Loucy (cell line): ENCODE results near the gene GALM.

Experiments used
- H2AFZ ChIP-seq: fragments of 200-600 bp; sonication (generic); 2 replicates; pipeline ENCODE4 v1.6.0; 2016; ENCODE audit warnings: antibody characterized with exemption, mild to moderate bottlenecking, low read length, moderate library complexity
- H3F3A ChIP-seq: fragments of 200-600 bp; 2 replicates; pipeline ENCODE4 v1.6.0; 2016; ENCODE audit warnings: antibody characterized with exemption, low read depth, mild to moderate bottlenecking
- H3K27me3 ChIP-seq: fragments of 200-600 bp; sonication (generic); 2 replicates; pipeline ENCODE4 v1.6.1; 2014; ENCODE audit warnings: low read length, mild to moderate bottlenecking; ENCODE audit not compliant: insufficient read depth, poor library complexity, severe bottlenecking
- H3K36me3 ChIP-seq: fragments of 200-600 bp; sonication (generic); 2 replicates; pipeline ENCODE4 v1.6.1; 2016; ENCODE audit warnings: low read length; ENCODE audit not compliant: insufficient read depth
- H3K4me1 ChIP-seq: fragments of 200-600 bp; sonication (generic); 2 replicates; pipeline ENCODE4 v1.5.1; 2014; ENCODE audit warnings: low read length, mild to moderate bottlenecking; ENCODE audit not compliant: insufficient read depth, poor library complexity, severe bottlenecking
- H3K4me2 ChIP-seq: fragments of 200-600 bp; sonication (generic); 2 replicates; pipeline ENCODE4 v1.6.0; 2014; ENCODE audit warnings: antibody characterized with exemption, low read length, low read depth, mild to moderate bottlenecking; ENCODE audit not compliant: poor library complexity, severe bottlenecking
- H3K4me3 ChIP-seq: fragments of 200-600 bp; sonication (generic); 2 replicates; pipeline ENCODE4 v1.5.1; 2014; ENCODE audit warnings: low read length, mild to moderate bottlenecking, mixed read lengths; ENCODE audit not compliant: poor library complexity, severe bottlenecking
- H3K79me2 ChIP-seq: fragments of 200-600 bp; sonication (generic); 2 replicates; pipeline ENCODE4 v1.6.1; 2014; ENCODE audit warnings: low read length; ENCODE audit not compliant: insufficient read depth
- H3K9ac ChIP-seq: fragments of 200-600 bp; sonication (generic); 2 replicates; pipeline ENCODE4 v1.6.0; 2014; ENCODE audit warnings: mild to moderate bottlenecking, low read depth, low read length, moderate library complexity; ENCODE audit not compliant: poor library complexity, severe bottlenecking
- H3K9me2 ChIP-seq: fragments of 200-600 bp; sonication (generic); replicated peaks from 2 replicates; pipeline ENCODE4 v1.6.1; 2016; ENCODE audit warnings: low read depth, low read length, mixed read lengths
- H3K9me3 ChIP-seq: fragments of 200-600 bp; sonication (generic); 2 replicates; pipeline ENCODE4 v1.6.1; 2014; ENCODE audit warnings: mild to moderate bottlenecking, antibody characterized with exemption, low read length, low read depth; ENCODE audit not compliant: insufficient read depth
- H4K20me1 ChIP-seq: fragments of 200-600 bp; sonication (generic); 2 replicates; pipeline ENCODE4 v1.6.0; 2014; ENCODE audit warnings: antibody characterized with exemption, low read length, mild to moderate bottlenecking; ENCODE audit not compliant: insufficient read depth, poor library complexity, severe bottlenecking
- CTCF ChIP-seq: fragments of 200-600 bp; sonication (generic); conservative IDR thresholded peaks from 2 replicates; pipeline ENCODE4 v1.5.1; 2014; ENCODE audit warnings: mild to moderate bottlenecking, antibody characterized with exemption, low read length
- EZH2phosphoT487 ChIP-seq: fragments of 200-600 bp; IDR thresholded peaks from 2 replicates; pipeline ENCODE4 v1.6.1; 2018; ENCODE audit warnings: antibody characterized with exemption, mild to moderate bottlenecking, moderate library complexity, borderline replicate concordance

Gene GALM

GRCh38 chr2:38620282-38620977 lies 45.5 kb upstream of the GALM start:
- H4K20me1 ChIP-seq: no peaks in the 10 kb centered on the region
- H3K9me3 ChIP-seq: no peaks in the 10 kb centered on the region
- H3K79me2 ChIP-seq: no peaks in the 10 kb centered on the region
- H3K4me1 ChIP-seq: peaks cover 18% of the 10 kb centered on the region
- no peak overlapping the region for H2AFZ ChIP-seq
- H3K36me3 ChIP-seq: no peaks in the 10 kb centered on the region
- no peaks in the 10 kb centered on the region for H3K9me2 ChIP-seq
- no peak overlapping the region for H3K4me3 ChIP-seq
- no peak for TF ChIP-seq CTCF
- TF ChIP-seq EZH2phosphoT487: no peak
- no peaks in the 10 kb centered on the region for H3F3A ChIP-seq
- no peak overlapping the region for H3K4me2 ChIP-seq
- H3K27me3 ChIP-seq: no peaks in the 10 kb centered on the region
- H3K9ac ChIP-seq: no peak overlapping the region

- H3K9ac ChIP-seq: no peak overlapping the region
- no peaks in the 10 kb centered on the region for H3K79me2 ChIP-seq
- no peaks in the 10 kb centered on the region for H4K20me1 ChIP-seq
- H3K9me3 ChIP-seq: no peaks in the 10 kb centered on the region
- no peaks in the 10 kb centered on the region for H3F3A ChIP-seq
- no peak overlapping the region for H3K4me3 ChIP-seq
- H2AFZ ChIP-seq: no peak overlapping the region
- peaks cover 24% of the 10 kb centered on the region for H3K4me1 ChIP-seq
- TF ChIP-seq CTCF (no peak), EZH2phosphoT487 (no peak)
- no peak overlapping the region for H3K4me2 ChIP-seq
- no peaks in the 10 kb centered on the region for H3K36me3 ChIP-seq
- H3K9me2 ChIP-seq: no peaks in the 10 kb centered on the region
- H3K27me3 ChIP-seq: no peaks in the 10 kb centered on the region
Measured at GRCh38 chr2:38621018-38621417, 44.9 kb upstream of the GALM start.

- Histone ChIP-seq H3K9me2 (no peaks in the 10 kb centered on the region), H3K4me3 (no peak overlapping the region), H3K9me3 (no peaks in the 10 kb centered on the region), H3K9ac (no peak overlapping the region), H4K20me1 (no peaks in the 10 kb centered on the region), H3K36me3 (no peaks in the 10 kb centered on the region), H3K4me1 (peaks cover 35% of the 10 kb centered on the region), H3K79me2 (no peaks in the 10 kb centered on the region), H2AFZ (peak overlapping the region; percentile 58), H3K27me3 (no peaks in the 10 kb centered on the region), H3K4me2 (peak overlapping the region; percentile 4), H3F3A (no peaks in the 10 kb centered on the region)
- TF ChIP-seq CTCF (no peak), EZH2phosphoT487 (no peak)
Measured at GRCh38 chr2:38622210-38622609, 43.7 kb upstream of the GALM start.
